Mesendoderm (in vitro differentiated cells): ENCODE results near the gene MAPK9.

ENCODE experiments used
- DNase-seq: peaks from one replicate; pipeline ENCODE4 v3.0.0; 2013
- H2AK5ac ChIP-seq: 2 replicates; pipeline ENCODE4 v1.6.1; 2013; ENCODE audit warnings: low read length, inconsistent platforms
- H2BK120ac ChIP-seq: 2 replicates; pipeline ENCODE4 v1.6.1; 2013; ENCODE audit warnings: low read depth, mild to moderate bottlenecking, low read length, moderate library complexity, mixed read lengths
- H2BK15ac ChIP-seq: replicated peaks from 2 replicates; pipeline ENCODE4 v1.6.1; 2013; ENCODE audit warnings: low read depth, mild to moderate bottlenecking, moderate library complexity
- H2BK5ac ChIP-seq: 2 replicates; pipeline ENCODE4 v1.6.1; 2013; ENCODE audit warnings: low read length, inconsistent platforms
- H3K18ac ChIP-seq: 2 replicates; pipeline ENCODE4 v1.6.1; 2013; ENCODE audit warnings: mild to moderate bottlenecking, low read length, mixed read lengths
- H3K23ac ChIP-seq: one replicate; pipeline ENCODE4 v1.6.1; 2013; ENCODE audit warnings: low read length
- H3K27ac ChIP-seq: 2 replicates; pipeline ENCODE4 v1.5.1; 2013; ENCODE audit warnings: low read depth, mild to moderate bottlenecking, inconsistent platforms, low read length, moderate library complexity
- H3K27me3 ChIP-seq: 2 replicates; pipeline ENCODE4 v1.6.1; 2013; ENCODE audit warnings: low read length, control low read depth, mild to moderate bottlenecking, inconsistent platforms; ENCODE audit not compliant: insufficient read depth, poor library complexity
- H3K36me3 ChIP-seq: 2 replicates; pipeline ENCODE4 v1.6.1; 2013; ENCODE audit warnings: low read length, inconsistent platforms; ENCODE audit not compliant: control insufficient read depth, insufficient read depth
- H3K4ac ChIP-seq: one replicate; pipeline ENCODE4 v1.6.1; 2013; ENCODE audit warnings: low read depth, mild to moderate bottlenecking, low read length, moderate library complexity
- H3K4me1 ChIP-seq: 2 replicates; pipeline ENCODE4 v1.6.1; 2013; ENCODE audit warnings: low read depth, low read length, inconsistent platforms; ENCODE audit not compliant: control insufficient read depth
- H3K4me2 ChIP-seq: 2 replicates; pipeline ENCODE4 v1.6.1; 2013; ENCODE audit warnings: low read length
- H3K4me3 ChIP-seq: 2 replicates; pipeline ENCODE4 v1.5.1; 2013; ENCODE audit warnings: mild to moderate bottlenecking, low read length
- H3K56ac ChIP-seq: one replicate; pipeline ENCODE4 v1.6.1; 2013; ENCODE audit warnings: low read length
- H3K79me1 ChIP-seq: 2 replicates; pipeline ENCODE4 v1.6.1; 2013; ENCODE audit warnings: low read length, inconsistent platforms
- H3K79me2 ChIP-seq: 2 replicates; pipeline ENCODE4 v1.6.1; 2013; ENCODE audit warnings: mild to moderate bottlenecking, low read length; ENCODE audit not compliant: control insufficient read depth, insufficient read depth
- H3K9ac ChIP-seq: 2 replicates; pipeline ENCODE4 v1.6.1; 2013; ENCODE audit warnings: low read length, inconsistent platforms
- H4K5ac ChIP-seq: one replicate; pipeline ENCODE4 v1.6.1; 2013; ENCODE audit warnings: low read length
- H4K8ac ChIP-seq: one replicate; pipeline ENCODE4 v1.6.1; 2013; ENCODE audit warnings: low read depth, mild to moderate bottlenecking, control low read depth, low read length, moderate library complexity
- WGBS: extraction: QIAGEN DNeasy Blood & Tissue Kit; methylation state at CpG from one replicate; pipeline ENCODE4 v1.1.7; 2013; ENCODE audit warnings: low lambda C conversion rate, missing lambda C conversion rate; ENCODE audit not compliant: insufficient coverage; ENCODE audit errors: extremely low coverage; 5-methylcytosine and 5-hydroxymethylcytosine counted together

MAPK9 gene

GRCh38 chr5:180235846-180236245 lies 56.0 kb downstream of the MAPK9 start:
- H2BK5ac ChIP-seq, result no peak overlapping the region
- H2AK5ac ChIP-seq, result no peak overlapping the region
- H3K4me1 ChIP-seq, result no peaks in the 10 kb centered on the region
- no peak overlapping the region for H4K8ac ChIP-seq
- H3K23ac ChIP-seq, result no peak overlapping the region
- H3K4me2 ChIP-seq, result no peak overlapping the region
- H2BK120ac ChIP-seq, result no peak overlapping the region
- peaks cover 4% of the 10 kb centered on the region for H3K36me3 ChIP-seq
- no peaks in the 10 kb centered on the region for H3K79me1 ChIP-seq
- H3K56ac ChIP-seq, result no peak overlapping the region
- H3K9ac ChIP-seq, result no peak overlapping the region
- no peak overlapping the region for H4K5ac ChIP-seq
- H3K4ac ChIP-seq, result no peak overlapping the region
- no peak for DNase-seq
- no peak overlapping the region for H2BK15ac ChIP-seq
- H3K4me3 ChIP-seq, result no peak overlapping the region
- H3K18ac ChIP-seq, result no peak overlapping the region
- no peak overlapping the region for H3K27ac ChIP-seq
- no CpG with 5 or more reads among the region's 1 CpG for WGBS
- no peaks in the 10 kb centered on the region for H3K27me3 ChIP-seq
- H3K79me2 ChIP-seq, result no peaks in the 10 kb centered on the region

- H4K8ac ChIP-seq, result no peak overlapping the region
- WGBS, result no CpG with 5 or more reads among the region's 5 CpGs
- peaks cover 4% of the 10 kb centered on the region for H3K36me3 ChIP-seq
- no peak overlapping the region for H2BK5ac ChIP-seq
- H2BK120ac ChIP-seq, result no peak overlapping the region
- H3K23ac ChIP-seq, result no peak overlapping the region
- H3K4me2 ChIP-seq, result no peak overlapping the region
- no peak overlapping the region for H3K4me3 ChIP-seq
- H3K79me2 ChIP-seq, result no peaks in the 10 kb centered on the region
- no peak overlapping the region for H3K18ac ChIP-seq
- H3K9ac ChIP-seq, result no peak overlapping the region
- H2AK5ac ChIP-seq, result no peak overlapping the region
- no peak overlapping the region for H2BK15ac ChIP-seq
- no peak overlapping the region for H4K5ac ChIP-seq
- H3K4me1 ChIP-seq, result no peaks in the 10 kb centered on the region
- H3K27ac ChIP-seq, result no peak overlapping the region
- no peaks in the 10 kb centered on the region for H3K79me1 ChIP-seq
- no peak overlapping the region for H3K56ac ChIP-seq
- DNase-seq, result peak; percentile 32
- H3K27me3 ChIP-seq, result no peaks in the 10 kb centered on the region
- no peak overlapping the region for H3K4ac ChIP-seq
Observed at GRCh38 chr5:180235077-180235476, 56.8 kb downstream of the MAPK9 start.

GRCh38 chr5:180234271-180234670 lies 57.6 kb downstream of the MAPK9 start:
- no peak overlapping the region for H3K9ac ChIP-seq
- H3K4ac ChIP-seq, result no peak overlapping the region
- no peak overlapping the region for H4K8ac ChIP-seq
- no peaks in the 10 kb centered on the region for H3K79me1 ChIP-seq
- H3K4me3 ChIP-seq, result no peak overlapping the region
- no peak overlapping the region for H2BK120ac ChIP-seq
- H3K4me1 ChIP-seq, result no peaks in the 10 kb centered on the region
- no peaks in the 10 kb centered on the region for H3K27me3 ChIP-seq
- no peak overlapping the region for H2AK5ac ChIP-seq
- no peak overlapping the region for H4K5ac ChIP-seq
- H2BK15ac ChIP-seq, result no peak overlapping the region
- no peak for DNase-seq
- no peaks in the 10 kb centered on the region for H3K79me2 ChIP-seq
- H3K23ac ChIP-seq, result no peak overlapping the region
- H3K36me3 ChIP-seq, result peaks cover 4% of the 10 kb centered on the region
- WGBS, result no CpG with 5 or more reads among the region's 15 CpGs
- no peak overlapping the region for H3K4me2 ChIP-seq
- H3K27ac ChIP-seq, result no peak overlapping the region
- no peak overlapping the region for H2BK5ac ChIP-seq
- no peak overlapping the region for H3K56ac ChIP-seq
- no peak overlapping the region for H3K18ac ChIP-seq

- no peak overlapping the region for H4K8ac ChIP-seq
- H3K56ac ChIP-seq, result no peak overlapping the region
- H3K36me3 ChIP-seq, result peaks cover 2% of the 10 kb centered on the region
- H3K4ac ChIP-seq, result no peak overlapping the region
- H3K4me3 ChIP-seq, result no peak overlapping the region
- no CpG with 5 or more reads among the region's 11 CpGs for WGBS
- H3K79me1 ChIP-seq, result no peaks in the 10 kb centered on the region
- H3K27ac ChIP-seq, result no peak overlapping the region
- H2BK5ac ChIP-seq, result no peak overlapping the region
- no peak overlapping the region for H4K5ac ChIP-seq
- no peak overlapping the region for H3K18ac ChIP-seq
- H3K4me2 ChIP-seq, result no peak overlapping the region
- H3K4me1 ChIP-seq, result no peaks in the 10 kb centered on the region
- no peak overlapping the region for H3K9ac ChIP-seq
- no peak overlapping the region for H2BK15ac ChIP-seq
- H3K27me3 ChIP-seq, result no peaks in the 10 kb centered on the region
- no peak overlapping the region for H2BK120ac ChIP-seq
- H3K23ac ChIP-seq, result no peak overlapping the region
- no peak for DNase-seq
- no peaks in the 10 kb centered on the region for H3K79me2 ChIP-seq
- H2AK5ac ChIP-seq, result no peak overlapping the region
Observed at GRCh38 chr5:180233729-180234128, 58.2 kb downstream of the MAPK9 start.

GRCh38 chr5:180230017-180230416 lies 61.9 kb downstream of the MAPK9 start:
- WGBS, result no CpG with 5 or more reads among the region's 7 CpGs

GRCh38 chr5:180222056-180222455 lies 69.8 kb downstream of the MAPK9 start:
- Histone ChIP-seq H2AK5ac (no peak overlapping the region), H3K27me3 (no peaks in the 10 kb centered on the region), H3K9ac (no peak overlapping the region), H3K4ac (no peak overlapping the region), H3K4me1 (no peaks in the 10 kb centered on the region), H3K79me1 (no peaks in the 10 kb centered on the region), H3K23ac (no peak overlapping the region), H3K18ac (no peak overlapping the region), H4K5ac (no peak overlapping the region), H3K4me3 (no peak overlapping the region), H3K4me2 (no peak overlapping the region), H4K8ac (no peak overlapping the region), H2BK5ac (no peak overlapping the region), H3K79me2 (no peaks in the 10 kb centered on the region), H3K36me3 (no peaks in the 10 kb centered on the region), H2BK15ac (no peak overlapping the region), H3K56ac (no peak overlapping the region), H2BK120ac (no peak overlapping the region), H3K27ac (no peak overlapping the region)
- no CpG with 5 or more reads among the region's 11 CpGs for WGBS
- DNase-seq, result no peak

More at GRCh38 chr5:180230017-180230416, 61.9 kb downstream of the MAPK9 start:
- H2AK5ac ChIP-seq, result no peak overlapping the region
- DNase-seq, result no peak
- H3K79me2 ChIP-seq, result no peaks in the 10 kb centered on the region
- H2BK120ac ChIP-seq, result no peak overlapping the region
- no peak overlapping the region for H2BK5ac ChIP-seq
- no peaks in the 10 kb centered on the region for H3K4me1 ChIP-seq
- no peak overlapping the region for H3K23ac ChIP-seq
- H4K5ac ChIP-seq, result no peak overlapping the region
- H3K27me3 ChIP-seq, result no peaks in the 10 kb centered on the region
- H3K9ac ChIP-seq, result no peak overlapping the region
- H3K4ac ChIP-seq, result no peak overlapping the region
- H4K8ac ChIP-seq, result no peak overlapping the region
- H3K36me3 ChIP-seq, result no peaks in the 10 kb centered on the region
- H2BK15ac ChIP-seq, result no peak overlapping the region
- H3K18ac ChIP-seq, result no peak overlapping the region
- no peak overlapping the region for H3K4me2 ChIP-seq
- no peaks in the 10 kb centered on the region for H3K79me1 ChIP-seq
- H3K27ac ChIP-seq, result no peak overlapping the region
- H3K4me3 ChIP-seq, result no peak overlapping the region
- H3K56ac ChIP-seq, result no peak overlapping the region
